ENCODE measurements around the gene PHB1.
"Not testable (repeated sequence)": the region's sequence is repeated elsewhere in the genome, so short reads cannot be mapped to it uniquely, and the experiment has no call there.

The PHB1 gene

GRCh38 chr17:49378311-49378710 is 36.4 kb downstream of the PHB1 start:
- DNase-seq (ENCODE audit: low read depth): no peak

GRCh38 chr17:49375544-49375943 is 39.1 kb downstream of the PHB1 start:
- DNase-seq (ENCODE audit: low read depth): no peak

DNA sequence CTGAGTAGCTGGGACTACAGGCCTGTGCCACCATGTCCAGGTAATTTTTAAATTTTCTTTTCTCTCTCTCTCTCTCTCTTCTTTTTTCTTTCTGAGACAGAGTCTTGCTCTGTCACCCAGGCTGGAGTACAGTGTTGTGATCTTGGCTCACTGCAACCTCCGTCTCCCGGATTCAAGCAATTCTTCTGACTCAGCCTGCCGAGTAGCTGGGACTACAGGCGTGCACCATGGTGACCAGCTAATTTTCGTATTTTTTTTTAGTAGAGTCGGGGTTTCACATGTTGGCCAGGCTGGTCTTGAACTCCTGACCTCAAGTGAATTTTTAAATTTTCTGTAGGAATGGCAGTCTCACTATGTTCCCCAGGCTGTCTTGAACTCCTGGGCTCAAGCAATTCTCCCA is 41.6 kb downstream of the PHB1 start:
- DNase-seq (ENCODE audit: low read depth): no peak

DNA sequence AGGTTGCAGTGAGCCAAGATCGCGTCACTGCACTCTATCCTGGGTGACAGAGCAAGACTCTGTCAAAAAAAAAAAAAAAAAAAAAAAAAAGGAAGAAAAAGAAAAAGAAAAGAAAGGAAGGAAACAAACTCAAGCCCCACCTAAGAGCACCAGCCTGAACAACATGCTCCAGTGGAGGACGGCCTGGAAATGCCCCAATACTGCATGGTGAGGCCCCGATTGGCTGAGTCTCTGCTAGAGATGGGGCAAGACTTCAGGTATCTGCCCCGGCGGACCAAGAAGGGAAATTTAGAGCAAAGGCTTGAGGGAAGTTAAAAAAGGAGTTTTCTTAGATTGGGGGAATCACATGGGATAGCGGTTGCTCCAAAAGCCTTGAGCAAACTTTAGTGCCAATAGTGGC is 42.3 kb downstream of the PHB1 start:
- no peak for DNase-seq (ENCODE audit: low read depth)

DNA sequence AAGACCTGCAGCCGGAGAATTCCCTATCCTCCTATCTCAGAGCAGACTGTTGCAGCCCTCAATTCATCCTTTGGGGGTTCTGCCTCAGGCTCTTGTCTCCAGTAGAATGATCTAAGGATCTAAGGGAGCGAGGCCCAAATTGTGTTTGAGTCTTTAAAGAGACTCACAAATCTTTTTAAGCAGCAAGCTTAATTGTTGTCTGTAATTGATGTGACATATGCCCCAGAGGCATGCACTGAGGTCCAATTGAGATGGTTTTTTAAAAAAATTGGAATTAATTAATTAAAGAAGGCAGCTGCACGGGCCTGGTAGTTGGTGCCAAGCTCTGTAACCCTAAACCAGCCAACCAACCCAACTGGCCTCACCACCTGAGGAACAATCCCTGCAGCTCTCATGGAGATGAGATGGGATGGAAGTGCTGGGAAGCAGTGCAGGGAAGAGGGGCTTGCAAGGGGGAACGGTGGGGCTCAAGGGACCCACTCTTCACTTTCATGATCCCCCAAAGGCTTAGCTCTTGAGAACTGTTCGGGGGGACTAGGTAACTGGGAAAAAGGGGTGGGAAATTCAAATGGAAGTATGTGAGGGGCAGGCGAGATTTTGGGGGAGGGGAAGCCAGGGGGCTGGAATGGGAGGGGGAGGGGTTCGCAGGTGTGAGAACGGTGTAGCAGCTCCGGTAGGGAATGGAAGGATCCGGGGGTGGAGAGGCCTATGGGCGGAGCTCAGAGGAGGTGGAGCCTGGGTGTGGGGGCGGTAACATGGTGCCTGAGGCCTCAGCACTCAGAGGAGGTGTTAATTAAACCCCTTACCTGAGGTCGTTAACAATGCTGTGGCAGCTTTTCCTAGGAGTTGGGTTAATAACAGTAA is 43.5 kb downstream of the PHB1 start:
- no peak for DNase-seq (ENCODE audit: low read depth)

DNA sequence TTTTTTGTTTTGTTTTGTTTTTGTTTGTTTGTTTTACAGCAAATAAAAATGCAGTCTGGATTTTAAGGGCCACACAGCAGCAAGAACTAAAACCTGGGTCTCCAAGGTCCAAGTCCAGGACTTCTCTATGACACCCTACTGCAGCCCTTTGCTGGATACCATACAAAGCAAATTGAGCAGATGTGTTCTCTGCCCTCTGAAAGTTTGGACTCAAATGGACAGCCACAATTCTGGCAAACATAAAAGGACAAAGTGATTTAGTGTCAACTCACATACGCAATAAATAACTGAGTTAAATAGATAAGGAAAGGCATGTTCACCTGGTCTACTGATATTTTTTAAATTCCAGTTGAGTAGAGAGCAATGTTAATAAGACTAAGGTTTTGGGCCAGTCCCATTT is 44.9 kb downstream of the PHB1 start:
- no peak for DNase-seq (ENCODE audit: low read depth)

DNA sequence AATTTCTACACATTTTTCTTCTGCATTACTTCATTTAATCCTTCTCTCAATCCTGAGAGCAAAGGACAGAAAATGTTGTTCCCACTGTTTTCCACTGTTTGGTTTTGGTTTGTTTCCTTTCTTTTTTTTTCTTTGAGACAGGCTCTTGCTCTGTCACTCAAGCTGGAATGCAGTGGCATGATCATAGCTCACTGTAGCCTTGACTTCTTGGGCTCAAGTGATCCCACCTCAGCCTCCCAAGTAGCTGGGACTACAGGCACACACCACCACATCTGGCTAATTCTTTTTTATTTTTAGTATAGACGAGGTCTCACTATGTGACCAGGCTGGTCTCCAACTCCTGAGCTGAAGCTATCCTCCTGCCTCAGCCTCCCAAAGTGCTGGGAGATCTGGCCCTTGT is 45.6 kb downstream of the PHB1 start:
- DNase-seq (ENCODE audit: low read depth): no peak

DNA sequence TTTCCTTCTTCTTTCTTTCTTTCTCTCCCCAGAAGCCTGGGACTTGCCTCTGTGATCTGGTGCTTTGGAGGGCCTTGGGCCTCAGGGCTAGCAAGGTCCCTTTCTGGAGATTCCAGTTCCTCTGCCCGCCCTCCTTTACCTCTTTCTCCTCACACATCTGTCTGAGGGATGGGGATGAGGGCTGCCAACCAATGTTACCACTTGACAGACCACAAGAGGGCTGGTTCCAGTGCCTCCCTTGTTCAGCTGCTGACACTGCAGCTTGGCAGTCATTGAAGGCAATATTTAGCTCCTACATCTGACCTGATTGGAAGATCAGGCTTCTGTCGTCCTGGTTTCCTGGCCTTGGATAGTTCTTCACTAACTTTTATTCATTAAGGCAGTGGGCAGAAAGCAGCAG is 49.0 kb downstream of the PHB1 start:
- peak; percentile 54 for DNase-seq (ENCODE audit: low read depth)

- DNase-seq (ENCODE audit: low read depth): not testable (repeated sequence)
Measured at GRCh38 chr17:49365126-49365525, 49.6 kb downstream of the PHB1 start.

- DNase-seq (ENCODE audit: low read depth): no peak
Measured at GRCh38 chr17:49364119-49364518, 50.6 kb downstream of the PHB1 start.

DNA sequence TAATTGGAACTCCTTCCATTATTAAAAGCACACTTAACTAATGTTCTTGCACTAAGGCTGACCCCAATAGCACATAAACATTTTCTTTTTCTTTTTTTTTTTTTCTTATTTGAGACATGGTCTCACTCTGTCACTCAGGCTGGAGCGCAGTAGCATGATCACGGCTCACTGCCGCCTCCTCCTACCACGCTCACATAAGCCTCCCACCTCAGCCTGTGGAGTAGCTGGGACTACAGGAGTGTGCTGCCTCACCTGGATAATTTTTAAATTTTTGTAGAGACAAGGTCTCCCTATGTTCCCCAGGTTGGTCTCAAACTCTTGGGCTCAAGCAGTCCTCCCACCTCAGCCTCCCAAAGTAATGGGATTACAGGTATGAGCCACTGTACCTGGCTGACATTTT is 51.4 kb downstream of the PHB1 start:
- DNase-seq (ENCODE audit: low read depth): no peak

DNA sequence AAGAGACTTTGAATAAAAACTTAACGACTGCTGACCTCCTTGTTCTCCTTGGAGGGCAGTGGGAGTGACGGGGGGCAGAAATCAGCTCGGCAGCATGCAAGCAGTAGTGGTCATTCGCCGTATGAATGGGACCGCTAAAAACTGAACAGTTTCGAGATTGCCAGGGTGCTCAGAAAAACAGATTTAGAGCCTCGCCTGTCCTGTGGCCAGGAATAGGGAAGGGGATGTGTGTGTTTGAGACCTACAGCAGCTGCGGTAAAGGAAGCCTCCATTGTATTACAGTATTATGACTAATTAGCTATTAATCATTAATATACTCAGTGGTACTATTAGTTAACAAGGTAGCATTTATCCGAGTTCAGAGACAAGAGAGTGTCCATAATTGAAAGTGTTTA is 52.0 kb downstream of the PHB1 start:
- DNase-seq (ENCODE audit: low read depth): peak; percentile 13

DNA sequence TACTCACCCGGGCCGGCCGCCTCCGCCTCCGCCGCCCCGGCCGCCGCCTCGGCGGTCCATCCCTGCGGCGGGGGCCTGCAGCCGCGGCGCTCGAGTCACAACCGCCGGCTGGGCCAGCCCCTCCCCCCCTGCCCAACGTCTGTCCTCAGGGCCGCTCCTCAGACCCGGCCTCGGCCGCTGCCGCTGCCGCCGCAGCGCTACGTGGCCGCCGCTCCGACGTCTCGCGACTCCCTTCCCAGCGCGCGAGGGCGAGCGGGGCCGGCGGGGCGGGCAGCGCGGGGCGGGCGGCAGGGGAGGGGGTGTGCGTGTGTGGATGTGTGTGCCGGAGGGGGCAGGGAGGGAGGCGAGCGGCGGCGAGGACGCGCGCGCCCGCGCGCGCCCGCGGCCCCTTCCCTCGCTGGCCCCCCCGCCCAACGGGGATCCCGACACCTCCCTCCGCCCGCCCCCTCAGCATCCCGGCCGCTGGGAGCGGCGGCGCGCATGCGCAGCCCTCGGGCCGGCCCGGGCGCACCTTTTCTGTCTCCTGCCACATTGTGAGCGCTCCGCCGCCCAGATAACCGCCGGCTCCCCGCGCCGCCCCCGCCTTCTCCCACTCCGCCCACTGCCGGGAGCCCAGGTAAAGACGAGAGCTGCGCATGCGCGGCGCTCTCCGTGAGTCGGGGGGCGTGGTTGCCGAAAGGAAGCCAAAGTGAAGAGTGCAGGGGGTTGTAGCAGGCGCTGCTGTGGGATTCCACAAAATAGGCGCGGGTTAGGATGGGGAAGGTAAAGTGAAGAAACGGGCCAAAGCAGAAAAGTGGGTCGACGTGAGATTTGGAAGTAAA is 52.6 kb downstream of the PHB1 start, which contains the start of gene ZNF652:
Gene ZNF652 (minus strand): TSS at position 349 of the 821 bp plus-strand sequence. CDS start 44,525 bp downstream, outside the sequence.
- DNase-seq (ENCODE audit: low read depth): peak; percentile 90

DNA sequence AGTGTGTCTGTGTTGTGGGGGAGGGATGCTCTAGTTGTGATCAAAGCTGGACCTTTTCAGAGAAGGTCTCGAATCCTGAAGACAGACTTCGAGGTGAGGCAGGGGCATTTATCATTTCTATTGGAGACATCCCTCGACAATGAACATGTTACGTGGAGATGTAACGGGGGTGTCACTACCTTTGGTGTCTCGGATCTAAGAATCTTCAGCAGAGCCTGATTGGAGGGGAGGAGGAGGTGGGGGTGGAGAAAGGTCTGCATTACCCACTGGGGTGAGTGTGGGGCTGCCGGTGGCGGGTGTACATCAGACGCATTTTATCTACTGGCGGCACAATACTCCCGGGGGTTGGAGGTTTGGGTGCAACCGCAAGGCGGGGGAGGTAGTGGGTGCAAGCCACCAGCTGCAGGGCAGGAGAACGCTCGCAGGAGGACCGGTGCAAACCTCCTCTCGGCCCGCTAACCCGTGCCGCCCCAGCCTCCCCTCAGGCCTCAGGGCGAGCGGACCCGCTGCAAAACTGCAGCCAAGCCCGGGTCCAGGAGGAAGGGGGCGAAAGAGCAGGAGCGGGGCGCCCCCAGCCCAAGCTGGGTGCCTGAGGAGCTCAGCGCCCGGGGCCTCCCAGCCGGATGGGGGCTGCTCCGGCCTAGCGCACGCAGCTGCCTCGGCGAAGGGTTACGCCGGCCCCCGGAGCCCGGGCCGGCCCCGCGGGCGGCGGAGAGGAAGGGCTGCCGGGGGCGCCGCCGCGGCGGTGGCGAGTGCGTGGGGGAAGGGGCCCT is 53.4 kb downstream of the PHB1 start:
- peak; percentile 74 for DNase-seq (ENCODE audit: low read depth)

DNA sequence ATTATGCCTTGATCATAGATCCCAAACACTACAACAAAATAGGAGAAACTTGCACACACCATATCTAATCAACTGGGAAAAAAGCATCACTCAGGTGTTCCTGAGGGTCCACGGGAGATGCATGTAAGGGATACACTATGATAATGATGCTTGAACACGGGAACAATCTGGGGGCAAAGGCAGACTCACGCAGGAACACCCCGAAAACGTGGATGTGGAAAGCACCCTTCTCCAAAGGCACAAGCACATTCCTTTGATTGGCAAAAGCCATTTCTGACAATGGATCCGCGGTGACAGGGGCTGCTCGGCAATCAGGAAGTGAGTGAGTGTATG is 53.9 kb downstream of the PHB1 start:
- DNase-seq (ENCODE audit: low read depth): no peak

DNA sequence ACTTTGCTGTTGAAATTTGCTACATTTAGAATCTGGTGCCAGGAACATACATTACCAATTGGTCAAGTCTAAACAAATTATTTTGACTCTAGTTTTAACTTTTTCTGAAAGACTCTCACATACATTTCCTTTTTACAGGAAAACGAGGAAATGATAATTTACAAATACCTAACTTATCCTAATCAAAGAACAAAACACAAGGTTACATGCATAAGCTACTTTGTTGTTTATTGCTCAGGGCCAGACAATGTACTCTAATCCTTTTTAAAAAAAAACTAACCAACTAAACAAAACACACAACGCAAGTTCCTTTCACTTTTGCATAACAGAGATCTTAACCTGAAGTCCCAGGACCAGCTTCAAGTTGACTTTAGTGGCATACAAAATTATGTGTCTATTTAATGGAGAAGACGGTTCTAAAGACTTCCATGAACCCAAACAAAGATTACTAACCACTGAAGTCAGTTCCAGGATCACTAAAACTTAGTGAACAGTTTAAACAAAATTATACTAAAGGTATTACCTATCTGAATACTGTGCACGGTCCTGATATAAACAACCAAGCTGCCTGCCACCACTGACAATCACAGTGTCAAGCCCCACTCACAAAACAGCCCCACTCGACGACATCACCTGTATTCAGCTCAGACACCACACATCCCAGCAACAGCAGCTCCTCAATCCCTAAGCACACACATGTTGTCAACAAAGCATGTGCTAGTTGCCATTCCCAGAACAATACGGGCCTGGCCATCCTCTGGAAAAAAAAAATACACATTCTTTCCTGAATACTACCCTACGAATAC is 54.5 kb downstream of the PHB1 start:
- DNase-seq (ENCODE audit: low read depth): peak; percentile 42

- DNase-seq (ENCODE audit: low read depth): no peak
Measured at GRCh38 chr17:49358641-49359247, 55.9 kb downstream of the PHB1 start.

- DNase-seq (ENCODE audit: low read depth): no peak
Measured at GRCh38 chr17:49357516-49357915, 57.2 kb downstream of the PHB1 start.

DNA sequence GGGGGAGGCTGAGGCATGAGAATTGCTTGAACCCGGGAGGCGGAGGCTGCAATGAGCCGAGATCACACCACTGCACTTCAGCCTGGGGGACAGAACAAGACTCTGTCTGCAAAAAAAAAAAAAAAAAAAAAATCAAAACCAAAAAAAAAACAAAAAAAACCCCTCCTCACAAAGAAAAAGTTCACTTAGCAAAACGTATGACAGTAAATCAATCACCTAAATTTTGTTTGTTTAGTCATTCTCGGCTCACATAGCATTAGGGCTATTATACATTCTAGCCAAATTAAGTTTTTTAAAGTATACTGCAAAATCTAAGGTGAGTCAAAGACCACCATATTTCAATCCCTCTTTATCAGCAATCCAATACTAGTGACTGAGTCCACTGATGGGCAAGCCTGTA is 58.4 kb downstream of the PHB1 start:
- no peak for DNase-seq (ENCODE audit: low read depth)

Measured in ELR (cell line).